ENCODE data around the gene BCL6B.

DNA sequence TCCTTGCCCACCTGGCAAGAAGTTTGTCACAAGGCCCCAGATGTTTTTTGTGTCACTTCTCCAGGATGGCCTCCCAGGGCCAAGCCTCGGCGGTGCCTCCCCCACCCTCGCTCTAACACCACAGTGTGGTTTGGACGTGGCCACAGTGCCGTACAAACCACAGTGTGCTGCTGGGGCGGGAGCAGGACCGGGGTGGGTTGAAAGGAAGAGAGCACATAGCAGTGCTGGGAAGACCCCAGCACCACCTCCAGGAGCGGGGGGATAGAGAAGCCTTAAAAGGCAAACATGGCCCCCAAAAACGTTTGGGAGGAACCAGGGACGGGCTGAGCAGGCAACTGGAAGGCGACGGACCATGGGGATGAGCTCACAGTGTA lies 5.0 kb upstream of the BCL6B start:
- TF ChIP-seq, protein P1, sequence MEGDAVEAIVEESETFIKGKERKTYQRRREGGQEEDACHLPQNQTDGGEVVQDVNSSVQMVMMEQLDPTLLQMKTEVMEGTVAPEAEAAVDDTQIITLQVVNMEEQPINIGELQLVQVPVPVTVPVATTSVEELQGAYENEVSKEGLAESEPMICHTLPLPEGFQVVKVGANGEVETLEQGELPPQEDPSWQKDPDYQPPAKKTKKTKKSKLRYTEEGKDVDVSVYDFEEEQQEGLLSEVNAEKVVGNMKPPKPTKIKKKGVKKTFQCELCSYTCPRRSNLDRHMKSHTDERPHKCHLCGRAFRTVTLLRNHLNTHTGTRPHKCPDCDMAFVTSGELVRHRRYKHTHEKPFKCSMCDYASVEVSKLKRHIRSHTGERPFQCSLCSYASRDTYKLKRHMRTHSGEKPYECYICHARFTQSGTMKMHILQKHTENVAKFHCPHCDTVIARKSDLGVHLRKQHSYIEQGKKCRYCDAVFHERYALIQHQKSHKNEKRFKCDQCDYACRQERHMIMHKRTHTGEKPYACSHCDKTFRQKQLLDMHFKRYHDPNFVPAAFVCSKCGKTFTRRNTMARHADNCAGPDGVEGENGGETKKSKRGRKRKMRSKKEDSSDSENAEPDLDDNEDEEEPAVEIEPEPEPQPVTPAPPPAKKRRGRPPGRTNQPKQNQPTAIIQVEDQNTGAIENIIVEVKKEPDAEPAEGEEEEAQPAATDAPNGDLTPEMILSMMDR (conservative IDR thresholded peaks at IDR 0.05; ENCODE audit: low read length): no peak
- no peak for TF ChIP-seq EZH2phosphoT487 (IDR thresholded peaks at IDR 0.05; ENCODE audit: borderline replicate concordance, low read depth, low read length)
